Suprapubic skin (tissue), 4 donors: ENCODE measurements around the gene RFPL2. TPM values are rescaled to one million over a fixed set of nuclear protein-coding genes. Genes with fewer than 3 reads are reported as not detected.
"Not testable (repeated sequence)": the region's sequence is repeated elsewhere in the genome, so short reads cannot be mapped to it uniquely, and the experiment has no call there.

ENCODE experiments used
- DNase-seq, 2 donors: peaks; one replicate each; pipeline ENCODE4 v3.0.0-alpha.2; 2019; ENCODE audit warnings: low spot score in 2 of 2
- H3K27ac ChIP-seq: fragments of 200-600 bp; sonication (generic); one replicate; pipeline ENCODE4 v1.5.1; 2019
- H3K27me3 ChIP-seq: fragments of 200-600 bp; sonication (generic); one replicate; pipeline ENCODE4 v1.5.1; 2019
- H3K36me3 ChIP-seq: fragments of 200-600 bp; sonication (generic); one replicate; pipeline ENCODE4 v1.5.1; 2019
- H3K4me1 ChIP-seq: fragments of 200-600 bp; sonication (generic); one replicate; pipeline ENCODE4 v1.5.1; 2019
- H3K4me3 ChIP-seq: fragments of 200-600 bp; sonication (generic); one replicate; pipeline ENCODE4 v1.5.1; 2019; ENCODE audit warnings: mild to moderate bottlenecking
- H3K9me3 ChIP-seq: fragments of 200-600 bp; sonication (generic); one replicate; pipeline ENCODE4 v1.5.1; 2019
- CTCF ChIP-seq, 2 donors: fragments of 200-600 bp in 1 of 2; fragments of 450-650 bp in 1 of 2; sonication (generic) in 1 of 2; IDR thresholded peaks; one replicate each; pipeline ENCODE4 v1.5.1; 2016 to 2019; ENCODE audit warnings: antibody characterized with exemption in 2 of 2, mild to moderate bottlenecking in 1 of 2, moderate library complexity in 1 of 2
- EP300 ChIP-seq: sonication (generic); formaldehyde crosslinking; IDR thresholded peaks from one replicate; pipeline ENCODE4 v1.6.1; 2017; ENCODE audit warnings: antibody characterized with exemption
- POLR2A ChIP-seq, 2 donors: fragments of 450-650 bp; IDR thresholded peaks; one replicate each; pipeline ENCODE4 v1.6.1; 2017; ENCODE audit warnings: antibody characterized with exemption in 2 of 2, mild to moderate bottlenecking in 2 of 2, moderate library complexity in 2 of 2
- POLR2AphosphoS5 ChIP-seq, 3 donors: sonication (generic); formaldehyde crosslinking; IDR thresholded peaks; one replicate each; pipeline ENCODE4 v1.6.1; 2017; ENCODE audit warnings: antibody characterized with exemption in 3 of 3
- WGBS: methylation state at CpG from one replicate; pipeline ENCODE4 v1.1.5; 2018; 5-methylcytosine and 5-hydroxymethylcytosine counted together
- total RNA-seq, 4 donors: library from RNA; depleted of rRNA; stranded (reverse); fragments of >200 nt; gene quantifications; one replicate each; pipeline ENCODE4 v1.1.0, GENCODE V29; 2016

RFPL2 gene
- total RNA-seq, 4 donors from 2014 or later, result not detected

- DNase-seq, H3K9me3 ChIP-seq, H3K4me1 ChIP-seq, H3K27ac ChIP-seq, H3K4me3 ChIP-seq, H3K36me3 ChIP-seq, H3K27me3 ChIP-seq: not testable (repeated sequence)
- 84% methylated on average over 4 of the region's 4 CpGs for WGBS
Measured at GRCh38 chr22:32148372-32148771, 56.5 kb downstream of the RFPL2 start.

- H3K27me3 ChIP-seq, DNase-seq, H3K4me3 ChIP-seq, H3K36me3 ChIP-seq, H3K27ac ChIP-seq, H3K9me3 ChIP-seq, H3K4me1 ChIP-seq: not testable (repeated sequence)
- 89% methylated on average over 8 of the region's 8 CpGs for WGBS
Measured at GRCh38 chr22:32147128-32147527, 57.7 kb downstream of the RFPL2 start.

- Histone ChIP-seq H3K27ac (no peak overlapping the region), H3K4me3 (no peak overlapping the region), H3K9me3 (no peaks in the 10 kb centered on the region), H3K27me3 (no peaks in the 10 kb centered on the region), H3K36me3 (no peaks in the 10 kb centered on the region), H3K4me1 (no peaks in the 10 kb centered on the region)
- TF ChIP-seq CTCF (IDR thresholded peaks at IDR 0.05), result no peak
- no peak for TF ChIP-seq POLR2AphosphoS5 (IDR thresholded peaks at IDR 0.05)
- TF ChIP-seq EP300, result no peak
- TF ChIP-seq POLR2A (IDR thresholded peaks at IDR 0.05), result no peak
- no peak for DNase-seq
- 71% methylated on average over 6 of the region's 6 CpGs for WGBS
Measured at GRCh38 chr22:32144496-32145274, 60.2 kb downstream of the RFPL2 start.

GRCh38 chr22:32142600-32142999 is 62.3 kb downstream of the RFPL2 start:
- no peak for TF ChIP-seq POLR2AphosphoS5 (IDR thresholded peaks at IDR 0.05)
- no peak for TF ChIP-seq POLR2A (IDR thresholded peaks at IDR 0.05)
- TF ChIP-seq EP300, result no peak
- no peak for TF ChIP-seq CTCF (IDR thresholded peaks at IDR 0.05)
- H3K4me1 ChIP-seq, result no peaks in the 10 kb centered on the region
- H3K27me3 ChIP-seq, result no peaks in the 10 kb centered on the region
- no peak overlapping the region for H3K4me3 ChIP-seq
- no peak for DNase-seq
- no peaks in the 10 kb centered on the region for H3K36me3 ChIP-seq
- no peak overlapping the region for H3K27ac ChIP-seq
- no peaks in the 10 kb centered on the region for H3K9me3 ChIP-seq

GRCh38 chr22:32140688-32141087 is 64.2 kb downstream of the RFPL2 start:
- H3K4me3 ChIP-seq, H3K27me3 ChIP-seq, H3K36me3 ChIP-seq, H3K9me3 ChIP-seq, H3K4me1 ChIP-seq, H3K27ac ChIP-seq, DNase-seq: not testable (repeated sequence)
- 27% methylated on average over 2 of the region's 6 CpGs for WGBS

Other genes starting within 250 kb of the RFPL2 start
- 10 to 100 TPM; 11.1 to 31.3 (median 22.3) TPM for gene SLC5A1, start 161.8 kb downstream of the RFPL2 start, total RNA-seq
- not detected for gene C22orf42, start 45.8 kb downstream of the RFPL2 start, total RNA-seq
- gene SLC5A4, start 50.3 kb upstream of the RFPL2 start, total RNA-seq, result under 1 TPM in 1 of 4 donors, not detected in 3; 0.38 TPM
- gene RFPL3, start 152.8 kb upstream of the RFPL2 start, total RNA-seq, result not detected
- 100 to 1,000 TPM in 2 of 4 donors, 10 to 100 TPM in 2; 75.1 to 117 (median 97.2) TPM for gene RTCB, start 207.2 kb upstream of the RFPL2 start, total RNA-seq